OCI-LY3 (cell line): ENCODE measurements around the gene CTSW.
"Not testable (repeated sequence)": the region's sequence is repeated elsewhere in the genome, so short reads cannot be mapped to it uniquely, and the experiment has no call there.

Source experiments
- CTCF ChIP-seq: fragments of 200-600, 300-600 bp; sonication (generic); IDR thresholded peaks from 2 replicates; pipeline ENCODE4 v1.5.1; 2014; ENCODE audit warnings: antibody characterized with exemption, low read length, low read depth
- EZH2phosphoT487 ChIP-seq: fragments of 200-600 bp; shearing (Covaris generic); IDR thresholded peaks from 2 replicates; pipeline ENCODE4 v1.6.1; 2018; ENCODE audit warnings: antibody characterized with exemption, mixed run types, low read depth

GRCh38 chr11:65832231-65832630 lies 47.4 kb upstream of the CTSW start:
- TF ChIP-seq CTCF, EZH2phosphoT487: not testable (repeated sequence)
